Stomach (tissue), 4 donors: ENCODE measurements around the gene SCAF1.

Source experiments
- CTCF ChIP-seq, 7 experiments: fragments of 450-650 bp in 4 of 7; fragments of 200-600 bp in 3 of 7; sonication (generic) in 3 of 7; IDR thresholded peaks; one replicate each; pipeline ENCODE4 v1.5.1; 2016 to 2019; ENCODE audit warnings: antibody characterized with exemption in 7 of 7, control low read depth in 2 of 7, mild to moderate bottlenecking in 1 of 7
- EP300 ChIP-seq: sonication (generic); formaldehyde crosslinking; IDR thresholded peaks from one replicate; pipeline ENCODE4 v1.6.1; 2017; ENCODE audit warnings: antibody characterized with exemption
- POLR2A ChIP-seq, 4 donors: fragments of 450-650 bp; IDR thresholded peaks; one replicate each; pipeline ENCODE4 v1.6.1; 2016; ENCODE audit warnings: antibody characterized with exemption in 4 of 4, control low read depth in 2 of 4, mild to moderate bottlenecking in 1 of 4, moderate library complexity in 1 of 4
- POLR2AphosphoS5 ChIP-seq, 3 donors: sonication (generic); formaldehyde crosslinking; IDR thresholded peaks; one replicate each; pipeline ENCODE4 v1.6.1; 2016; ENCODE audit warnings: antibody characterized with exemption in 3 of 3

DNA sequence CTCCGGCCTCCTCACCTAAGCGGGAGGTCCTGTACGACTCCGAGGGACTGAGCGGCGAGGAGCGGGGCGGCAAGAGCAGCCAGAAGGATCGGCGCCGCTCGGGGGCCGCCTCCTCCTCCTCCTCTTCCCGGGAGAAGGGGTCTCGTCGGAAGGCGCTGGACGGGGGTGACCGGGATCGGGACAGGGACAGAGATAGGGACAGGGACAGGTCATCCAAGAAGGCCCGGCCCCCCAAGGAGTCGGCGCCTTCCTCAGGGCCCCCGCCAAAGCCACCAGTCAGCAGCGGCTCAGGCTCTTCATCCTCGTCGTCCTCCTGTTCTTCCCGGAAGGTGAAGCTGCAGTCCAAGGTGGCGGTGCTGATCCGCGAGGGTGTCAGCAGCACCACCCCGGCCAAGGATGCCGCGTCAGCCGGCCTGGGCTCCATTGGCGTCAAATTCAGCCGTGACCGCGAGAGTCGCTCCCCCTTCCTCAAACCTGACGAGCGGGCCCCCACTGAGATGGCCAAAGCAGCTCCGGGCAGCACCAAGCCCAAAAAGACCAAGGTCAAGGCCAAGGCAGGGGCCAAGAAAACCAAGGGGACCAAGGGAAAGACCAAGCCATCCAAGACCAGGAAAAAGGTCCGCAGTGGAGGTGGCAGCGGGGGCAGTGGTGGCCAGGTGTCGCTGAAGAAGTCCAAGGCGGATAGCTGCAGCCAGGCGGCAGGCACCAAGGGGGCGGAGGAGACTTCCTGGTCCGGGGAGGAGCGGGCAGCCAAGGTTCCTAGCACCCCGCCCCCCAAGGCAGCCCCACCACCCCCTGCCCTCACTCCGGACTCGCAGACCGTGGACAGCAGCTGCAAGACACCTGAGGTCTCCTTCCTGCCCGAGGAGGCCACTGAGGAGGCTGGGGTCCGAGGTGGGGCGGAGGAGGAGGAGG, 10.8 kb downstream of the SCAF1 start:
- TF ChIP-seq POLR2A (IDR thresholded peaks at IDR 0.05), result no peak
- no peak for TF ChIP-seq CTCF (IDR thresholded peaks at IDR 0.05)
- TF ChIP-seq POLR2AphosphoS5 (IDR thresholded peaks at IDR 0.05), result no peak
- TF ChIP-seq EP300, result no peak
